K562 (cell line): ENCODE measurements around the gene SPATC1L. TPM values are rescaled to one million over a fixed set of nuclear protein-coding genes. Genes with fewer than 3 reads are reported as not detected.

Source experiments
- ATAC-seq: fragments of 200-7000 bp; cut with Tn5 transposase; 3 replicates; pipeline ENCODE4 v1.9.1; 2020; ENCODE audit warnings: moderate library complexity
- BruUV-seq: library from RNA; stranded (reverse); fragments of 400-500 nt; replicated peaks from 2 replicates; lab custom pipeline; 2021; lab: Mats Ljungman, UMichigan
- CTCF ChIA-PET: fragments of 300-600 bp; formaldehyde crosslinking; extraction: SDS; loops from one replicate; lab custom pipeline; 2021; ENCODE audit warnings: low intra/inter-chr PET ratio; lab: Yijun Ruan, JAX
- POLR2A ChIA-PET: fragments of 300-600, 350-650 bp; sonication (Branson Sonifier 250); formaldehyde crosslinking; extraction: SDS; loops from one replicate; lab custom pipeline; 2021; ENCODE audit warnings: antibody characterized with exemption, inconsistent platforms; lab: Yijun Ruan, JAX
- DNase-seq, 4 experiments: peaks; one replicate each; pipeline versions ENCODE4 v3.0.0 to v3.0.0-alpha.2; 2011 to 2018; ENCODE audit warnings: low spot score in 3 of 4, mixed read lengths in 3 of 4; ENCODE audit errors: extremely low read depth in 1 of 4
- FAIRE-seq: peaks from 2 replicates; lab custom pipeline; 2011; peaks lifted over from hg19 to GRCh38; lab: Jason Lieb, UNC
- H2AFZ ChIP-seq: 2 replicates; pipeline ENCODE4 v1.6.0; 2011; ENCODE audit warnings: low read depth, low read length, control low read depth, inconsistent platforms
- H3K27ac ChIP-seq: fragments of 200-600 bp; 3 replicates; pipeline ENCODE4 v1.8.0; 2011; ENCODE audit warnings: low read depth, mild to moderate bottlenecking, control low read depth, inconsistent platforms, low read length, moderate library complexity, mixed read lengths; ENCODE audit errors: extremely low read depth
- H3K27me3 ChIP-seq, 2 experiments: fragments of 300-600 bp in 1 of 2; 2 replicates in 1 of 2; 3 replicates in 1 of 2; pipeline versions ENCODE4 v1.6.0 to v1.8.0; 2011; ENCODE audit warnings: inconsistent platforms in 2 of 2, low read length in 2 of 2, mild to moderate bottlenecking in 1 of 2, mixed read lengths in 1 of 2, moderate library complexity in 1 of 2; ENCODE audit not compliant: control insufficient read depth in 2 of 2, insufficient read depth in 2 of 2
- H3K36me3 ChIP-seq: fragments of 300-600 bp; 3 replicates; pipeline ENCODE4 v1.8.0; 2011; ENCODE audit warnings: mild to moderate bottlenecking, low read length, inconsistent platforms; ENCODE audit not compliant: control insufficient read depth, insufficient read depth
- H3K4me1 ChIP-seq, 2 experiments: fragments of 200-600 bp in 1 of 2; replicated peaks in 1 of 2; 2 replicates in 1 of 2; 3 replicates in 1 of 2; pipeline versions ENCODE4 v1.5.1 to v1.8.0; 2011; ENCODE audit warnings: inconsistent platforms in 2 of 2, low read length in 2 of 2, mild to moderate bottlenecking in 1 of 2, mixed read lengths in 1 of 2, moderate library complexity in 1 of 2; ENCODE audit not compliant: control insufficient read depth in 2 of 2, insufficient read depth in 2 of 2
- H3K4me2 ChIP-seq: 2 replicates; pipeline ENCODE4 v1.6.1; 2011; ENCODE audit warnings: low read length, control low read depth, inconsistent platforms, mixed read lengths; ENCODE audit not compliant: insufficient read depth
- H3K4me3 ChIP-seq: fragments of 200-600 bp; sonication (generic), shearing (Covaris generic); 2 replicates; pipeline ENCODE4 v1.5.1; 2016; ENCODE audit warnings: control low read depth, inconsistent platforms
- H3K79me2 ChIP-seq: fragments of 200-600 bp; 3 replicates; pipeline ENCODE4 v1.8.0; 2011; ENCODE audit warnings: low read length, inconsistent platforms; ENCODE audit not compliant: control insufficient read depth, insufficient read depth
- H3K9ac ChIP-seq, 2 experiments: 2 replicates each; pipeline versions ENCODE4 v1.6.0 to v1.6.1; 2011; ENCODE audit warnings: low read depth in 2 of 2, low read length in 2 of 2, control low read depth in 1 of 2, inconsistent platforms in 1 of 2, mild to moderate bottlenecking in 1 of 2, mixed read lengths in 1 of 2; ENCODE audit not compliant: insufficient read depth in 1 of 2
- H3K9me1 ChIP-seq: one replicate; pipeline ENCODE4 v1.6.0; 2011; ENCODE audit warnings: inconsistent platforms, mild to moderate bottlenecking, low read length, moderate library complexity; ENCODE audit not compliant: control insufficient read depth, insufficient read depth
- H3K9me3 ChIP-seq: replicated peaks from 2 replicates; pipeline ENCODE4 v1.5.1; 2011; ENCODE audit warnings: low read depth, low read length, inconsistent platforms; ENCODE audit not compliant: control insufficient read depth, insufficient read depth
- H4K20me1 ChIP-seq: replicated peaks from 2 replicates; pipeline ENCODE4 v1.6.1; 2011; ENCODE audit warnings: low read length, inconsistent platforms, mixed read lengths; ENCODE audit not compliant: control insufficient read depth, insufficient read depth
- CC2D1A ChIP-seq: fragments of 450-650 bp; IDR thresholded peaks from 2 replicates; pipeline ENCODE4 v1.6.1; 2017; ENCODE audit warnings: mild to moderate bottlenecking
- CREB1 ChIP-seq, 2 experiments: sonication (generic) in 1 of 2; formaldehyde crosslinking in 1 of 2; IDR thresholded peaks; 2 replicates each; pipeline versions ENCODE4 v1.6.1 to v1.8.0; 2012 to 2022; ENCODE audit warnings: inconsistent platforms in 1 of 2, mild to moderate bottlenecking in 1 of 2, missing genetic modification reagents in 1 of 2, moderate library complexity in 1 of 2
- DDX20 ChIP-seq: fragments of 450-650 bp; IDR thresholded peaks from 2 replicates; pipeline ENCODE4 v1.6.1; 2016; ENCODE audit warnings: missing genetic modification characterization, low read depth, mild to moderate bottlenecking, missing compliant biosample characterization, moderate library complexity
- MCM3 ChIP-seq: fragments of 450-650 bp; IDR thresholded peaks from 2 replicates; pipeline ENCODE4 v1.6.1; 2016
- NFYB ChIP-seq: IDR thresholded peaks from 2 replicates; pipeline ENCODE4 v1.6.1; 2011; ENCODE audit warnings: mild to moderate bottlenecking, moderate library complexity; ENCODE audit not compliant: insufficient read length; ENCODE audit errors: extremely low read depth
- NR2C2 ChIP-seq, 2 experiments: fragments of 200-800 bp in 1 of 2; sonication (Bioruptor generic) in 1 of 2; sonication (generic) in 1 of 2; formaldehyde crosslinking in 1 of 2; IDR thresholded peaks; 2 replicates each; pipeline versions ENCODE4 v1.6.1 to v1.8.0; 2016 to 2022; ENCODE audit warnings: mild to moderate bottlenecking in 1 of 2, missing compliant biosample characterization in 1 of 2, missing genetic modification characterization in 1 of 2, missing genetic modification reagents in 1 of 2
- SAFB2 ChIP-seq: fragments of 200-400 bp; formaldehyde crosslinking; IDR thresholded peaks from 2 replicates; pipeline ENCODE4 v1.6.1; 2018; ENCODE audit warnings: borderline replicate concordance, low read length, low read depth, moderate library complexity; ENCODE audit not compliant: severe bottlenecking
- SMAD4 ChIP-seq: fragments of 250-450 bp; sonication (Bioruptor Pico); conservative IDR thresholded peaks from 2 replicates; pipeline ENCODE4 v1.8.0; 2021; ENCODE audit warnings: inconsistent platforms, mild to moderate bottlenecking, moderate library complexity
- TAL1 ChIP-seq: fragments of 450-650 bp; IDR thresholded peaks from 2 replicates; pipeline ENCODE4 v1.6.1; 2016; ENCODE audit warnings: mild to moderate bottlenecking
- ZNF3 ChIP-seq: fragments of 250-450 bp; sonication (Bioruptor Pico); IDR thresholded peaks from 2 replicates; pipeline ENCODE4 v1.5.0; 2021; ENCODE audit warnings: mild to moderate bottlenecking, moderate library complexity
- ZNF316 ChIP-seq: fragments of 450-650 bp; IDR thresholded peaks from 2 replicates; pipeline ENCODE4 v1.6.1; 2016
- WGBS: fragments of 100-300 bp; shearing (Covaris generic); methylation state at CpG from one replicate; pipeline ENCODE4 v1.1.6; 2016; ENCODE audit warnings: low coverage, mixed read lengths; ENCODE audit not compliant: insufficient coverage; ENCODE audit errors: missing lambda C conversion rate; 5-methylcytosine and 5-hydroxymethylcytosine counted together
- in situ Hi-C: fragments of 300-500 bp; cut with MboI; formaldehyde crosslinking; loops from 4 replicates; pipeline ENCODE4 v1.15.0; 2018; ENCODE audit warnings: inconsistent platforms, mixed read lengths
- intact Hi-C: fragments of 100-400 bp; cut with micrococcal nuclease; formaldehyde crosslinking; loops from 2 replicates; pipeline ENCODE4 v1.14.2; 2022
- polyA plus RNA-seq, 8 experiments: library from polyadenylated mRNA; depleted of rRNA in 4 of 8; stranded (reverse) in 5 of 8; unstranded in 3 of 8; fragments of >200 nt; fragmentation: Nextera tagmentation in 2 of 8; fragmentation: Illumina TruSeq in 1 of 8; extraction: Ambion mirVana in 2 of 8; extraction: Trizol in 1 of 8; gene quantifications; 2 replicates each; pipeline versions ENCODE4 v1.2.1 to v1.2.3, GENCODE V29; 2011 to 2014; ENCODE audit warnings: inconsistent platforms in 1 of 8, missing spikeins in 1 of 8
- total RNA-seq, 7 experiments: library from RNA; depleted of rRNA in 6 of 7; stranded (reverse); fragments of >200 nt in 6 of 7; fragmentation: Illumina TruSeq in 2 of 7; extraction: Trizol in 2 of 7; gene quantifications; 2 replicates each; pipeline versions ENCODE4 v1.2.1 to v1.2.3, GENCODE V29; 2011 to 2021; ENCODE audit warnings: low replicate concordance in 1 of 7
- TF ChIP-seq, protein P1 (sequence below), 2 experiments: fragments of 250-450 bp in 1 of 2; fragments of 450-650 bp in 1 of 2; sonication (Bioruptor Pico) in 1 of 2; IDR thresholded peaks; 2 replicates each; pipeline versions ENCODE4 v1.6.1 to v1.8.0; 2016 to 2021; ENCODE audit warnings: mild to moderate bottlenecking in 2 of 2, moderate library complexity in 2 of 2, missing compliant biosample characterization in 1 of 2, missing genetic modification characterization in 1 of 2
- TF ChIP-seq, protein P2 (sequence below): fragments of 450-650 bp; formaldehyde crosslinking; IDR thresholded peaks from 2 replicates; pipeline ENCODE4 v1.4.0; 2020; ENCODE audit warnings: mild to moderate bottlenecking, moderate library complexity
- TF ChIP-seq, protein P3 (sequence below): fragments of 250-450 bp; sonication (Bioruptor Pico); IDR thresholded peaks from 2 replicates; pipeline ENCODE4 v1.8.0; 2021; ENCODE audit warnings: moderate library complexity, mild to moderate bottlenecking, inconsistent platforms

Gene SPATC1L
- total and polyA plus RNA-seq, 9 of the 15 experiments (the other 6 are each of a cell fraction or from before 2014, with no cell fraction given) = 0.14 to 121 (median 34.0) TPM; not detected in 1

DNA sequence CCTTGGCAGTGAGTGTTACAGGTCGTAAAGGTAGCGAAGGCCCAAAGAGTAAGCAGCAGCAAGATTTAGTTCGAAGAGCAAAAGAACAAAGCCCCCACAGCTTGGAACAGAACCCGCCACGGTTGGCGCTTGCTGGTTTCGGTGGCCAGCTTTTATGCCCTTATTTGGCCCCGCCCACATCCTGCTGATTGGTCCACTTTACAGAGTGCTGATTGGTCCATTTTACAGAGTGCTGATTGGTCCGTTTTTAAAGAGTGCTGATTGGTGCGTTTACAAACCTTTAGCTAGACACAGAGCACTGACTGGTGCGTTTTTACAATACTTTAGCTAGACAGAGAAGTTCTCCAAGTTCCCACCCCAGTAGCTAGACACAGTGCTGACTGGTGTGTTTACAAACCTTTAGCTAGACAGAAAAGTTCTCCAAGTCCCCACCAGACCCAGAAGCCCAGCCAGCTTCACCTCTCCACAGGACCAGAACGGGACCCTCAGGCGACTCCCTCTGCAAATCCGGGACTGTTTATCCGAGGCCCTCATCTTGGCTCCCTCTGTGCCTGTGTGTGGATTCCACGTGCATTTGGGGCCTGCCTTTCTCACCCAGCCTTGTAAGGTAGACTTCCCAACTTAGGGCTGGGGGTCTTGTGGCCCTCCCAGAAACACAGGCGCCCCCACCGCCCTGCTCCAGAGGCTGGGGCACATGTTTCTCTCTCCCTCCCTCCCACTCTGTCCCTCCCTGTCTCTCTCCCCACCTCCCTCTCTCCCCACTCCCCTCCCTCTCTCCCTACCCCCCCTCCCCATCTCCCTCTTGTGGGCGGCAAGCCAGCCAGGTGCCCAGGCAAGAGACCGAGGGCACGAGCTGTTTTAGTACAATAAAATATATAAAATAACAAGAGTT, 41.4 kb downstream of the SPATC1L start:
- H2AFZ ChIP-seq = no peak overlapping the region
- H3K4me3 ChIP-seq = no peak overlapping the region
- in situ Hi-C loops = no loop called here
- intact Hi-C loops = loop anchor here (5.0 to 10.0 kb wide), 3 partner anchors 142 to 322 kb away; partner anchors contain the start of genes MCM3AP and YBEY
- H3K9ac ChIP-seq = no peak overlapping the region
- H3K4me2 ChIP-seq = no peak overlapping the region; the same call in 1 of the 2 replicates
- ATAC-seq (peak; percentile 14; the same call in 1 of the 3 replicates), FAIRE-seq (peak; percentile 42), DNase-seq (no peak)
- 66% methylated on average over 19 of the region's 21 CpGs for WGBS
- H3K36me3 ChIP-seq = no peaks in the 10 kb centered on the region
- CTCF ChIA-PET = no interaction called here
- BruUV-seq = no TSS peak
- peaks cover 5 to 47% of the 10 kb centered on the region in 2 experiments; a peak in 4 of 5 replicates for H3K4me1 ChIP-seq
- peaks cover 13% of the 10 kb centered on the region for H4K20me1 ChIP-seq
- POLR2A ChIA-PET = interaction anchor here (0.5 to 1.7 kb wide), 10 partner anchors 10 to 315 kb away, joined by 3 to 16 read pairs (median 4); a partner anchor contains a TSS
- no peak overlapping the region for H3K27ac ChIP-seq
- H3K9me1 ChIP-seq = no peaks in the 10 kb centered on the region
- no peaks in the 10 kb centered on the region for H3K79me2 ChIP-seq
- H3K9me3 ChIP-seq = peaks cover 3% of the 10 kb centered on the region; the same call in 1 of the 2 replicates
- peaks cover 22 to 30% of the 10 kb centered on the region in 2 experiments; a peak in 4 of 5 replicates for H3K27me3 ChIP-seq
- TF ChIP-seq ZNF316 = peak; percentile 80
- peak; percentile 40; the same call in 1 of the 2 replicates for TF ChIP-seq CC2D1A
- no peak for TF ChIP-seq NR2C2 (CRISPR knock-in tag; IDR thresholded peaks at IDR 0.05)
- no peak for TF ChIP-seq NR2C2 (tag; IDR thresholded peaks at IDR 0.05)
- TF ChIP-seq NFYB = peak; percentile 80
- no peak for TF ChIP-seq CREB1 (IDR thresholded peaks at IDR 0.05)
- TF ChIP-seq CREB1 (CRISPR knock-in tag; IDR thresholded peaks at IDR 0.05) = no peak
- no peak for TF ChIP-seq MCM3
- TF ChIP-seq, protein P1, sequence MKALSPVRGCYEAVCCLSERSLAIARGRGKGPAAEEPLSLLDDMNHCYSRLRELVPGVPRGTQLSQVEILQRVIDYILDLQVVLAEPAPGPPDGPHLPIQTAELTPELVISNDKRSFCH (CRISPR knock-in tag; IDR thresholded peaks at IDR 0.05) = no peak
- TF ChIP-seq, protein P1 (tag; IDR thresholded peaks at IDR 0.05) = no peak
- TF ChIP-seq SAFB2 = no peak
- no peak for TF ChIP-seq TAL1
- TF ChIP-seq, protein P2, sequence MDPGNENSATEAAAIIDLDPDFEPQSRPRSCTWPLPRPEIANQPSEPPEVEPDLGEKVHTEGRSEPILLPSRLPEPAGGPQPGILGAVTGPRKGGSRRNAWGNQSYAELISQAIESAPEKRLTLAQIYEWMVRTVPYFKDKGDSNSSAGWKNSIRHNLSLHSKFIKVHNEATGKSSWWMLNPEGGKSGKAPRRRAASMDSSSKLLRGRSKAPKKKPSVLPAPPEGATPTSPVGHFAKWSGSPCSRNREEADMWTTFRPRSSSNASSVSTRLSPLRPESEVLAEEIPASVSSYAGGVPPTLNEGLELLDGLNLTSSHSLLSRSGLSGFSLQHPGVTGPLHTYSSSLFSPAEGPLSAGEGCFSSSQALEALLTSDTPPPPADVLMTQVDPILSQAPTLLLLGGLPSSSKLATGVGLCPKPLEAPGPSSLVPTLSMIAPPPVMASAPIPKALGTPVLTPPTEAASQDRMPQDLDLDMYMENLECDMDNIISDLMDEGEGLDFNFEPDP (CRISPR knock-in tag) = no peak
- no peak for TF ChIP-seq ZNF3 (CRISPR knock-in tag)
- TF ChIP-seq, protein P3, sequence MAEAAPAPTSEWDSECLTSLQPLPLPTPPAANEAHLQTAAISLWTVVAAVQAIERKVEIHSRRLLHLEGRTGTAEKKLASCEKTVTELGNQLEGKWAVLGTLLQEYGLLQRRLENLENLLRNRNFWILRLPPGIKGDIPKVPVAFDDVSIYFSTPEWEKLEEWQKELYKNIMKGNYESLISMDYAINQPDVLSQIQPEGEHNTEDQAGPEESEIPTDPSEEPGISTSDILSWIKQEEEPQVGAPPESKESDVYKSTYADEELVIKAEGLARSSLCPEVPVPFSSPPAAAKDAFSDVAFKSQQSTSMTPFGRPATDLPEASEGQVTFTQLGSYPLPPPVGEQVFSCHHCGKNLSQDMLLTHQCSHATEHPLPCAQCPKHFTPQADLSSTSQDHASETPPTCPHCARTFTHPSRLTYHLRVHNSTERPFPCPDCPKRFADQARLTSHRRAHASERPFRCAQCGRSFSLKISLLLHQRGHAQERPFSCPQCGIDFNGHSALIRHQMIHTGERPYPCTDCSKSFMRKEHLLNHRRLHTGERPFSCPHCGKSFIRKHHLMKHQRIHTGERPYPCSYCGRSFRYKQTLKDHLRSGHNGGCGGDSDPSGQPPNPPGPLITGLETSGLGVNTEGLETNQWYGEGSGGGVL (CRISPR knock-in tag) = no peak
- no peak for TF ChIP-seq SMAD4 (CRISPR knock-in tag)
- TF ChIP-seq DDX20 (tag) = no peak
